HG03025 (cell line): ENCODE measurements around the gene SMC4.
"Not testable (repeated sequence)": the region's sequence is repeated elsewhere in the genome, so short reads cannot be mapped to it uniquely, and the experiment has no call there.

Experiments
- ATAC-seq: cut with Tn5 transposase; IDR thresholded peaks from one replicate; pipeline ENCODE4 v1.9.1; 2021; ENCODE audit warnings: mild to moderate bottlenecking, moderate library complexity; ENCODE audit not compliant: unreplicated experiment, low FRiP score

Gene SMC4

DNA sequence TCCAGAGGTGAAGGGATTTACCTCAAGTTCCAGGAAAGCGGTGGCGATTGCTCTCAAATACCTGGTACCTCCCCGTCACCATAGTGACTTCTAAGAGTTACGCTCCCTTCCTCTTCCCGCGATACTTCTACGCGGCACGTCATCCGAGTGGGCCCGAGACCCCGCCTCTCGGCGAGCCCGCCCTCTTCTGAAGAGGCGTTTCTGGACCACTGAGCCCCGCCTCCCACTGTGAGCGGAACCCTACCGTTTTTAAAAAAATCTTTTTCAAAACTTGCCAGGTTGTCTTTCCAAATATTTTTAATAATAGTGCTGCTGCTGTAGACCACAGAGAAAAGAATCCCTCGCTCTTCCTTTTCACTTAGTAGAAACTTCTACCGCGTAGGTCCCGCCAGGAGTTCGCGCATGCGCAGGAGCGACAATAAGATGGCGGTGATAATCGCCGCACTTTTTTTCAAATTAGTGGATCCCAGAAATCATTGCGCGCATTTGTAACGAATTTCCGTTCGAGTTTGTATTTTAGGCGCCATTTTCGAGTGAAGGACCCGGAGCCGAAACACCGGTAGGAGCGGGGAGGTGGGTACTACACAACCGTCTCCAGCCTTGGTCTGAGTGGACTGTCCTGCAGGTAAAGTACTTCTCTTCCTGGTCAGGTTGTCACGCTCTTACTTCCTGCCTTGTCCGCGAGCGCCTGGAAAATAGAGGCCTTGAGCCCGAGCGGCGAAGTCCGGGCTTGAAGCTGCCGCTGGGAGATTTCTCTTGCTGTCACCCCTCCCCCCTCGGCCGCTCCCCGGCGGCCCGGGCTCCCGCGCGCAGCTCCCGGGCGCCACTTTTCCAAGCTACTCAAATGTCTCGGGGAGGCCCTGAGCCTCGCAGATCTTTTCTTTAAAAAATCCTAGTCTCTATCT, at the start of gene SMC4, which contains the start of gene IFT80:
SMC4 (plus strand) TSS at position 526 of the 905 bp plus-strand sequence. CDS start 1,177 bp downstream, outside the sequence.
IFT80 (minus strand) TSS at position 101 of the 905 bp plus-strand sequence. CDS start 14,625 bp downstream, outside the sequence.
- peak; percentile 92 for ATAC-seq

DNA sequence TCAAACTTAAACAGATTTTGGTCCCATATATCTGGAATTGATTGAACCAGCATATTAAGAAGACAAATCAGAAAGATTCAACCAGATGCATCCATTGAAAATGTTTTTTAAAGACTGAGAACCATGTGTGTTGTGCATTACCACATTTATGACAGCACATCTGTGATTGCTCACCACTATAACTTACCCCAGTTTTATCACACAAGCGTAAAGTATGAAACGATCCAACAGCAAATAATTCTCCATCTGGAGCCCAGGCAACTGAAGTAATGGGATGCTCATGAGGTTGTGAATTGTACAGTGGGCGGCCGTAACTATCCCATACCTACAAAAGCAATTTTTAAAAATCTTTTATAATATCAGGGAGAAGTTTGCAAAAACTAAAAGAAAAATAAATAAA, 43.6 kb upstream of the SMC4 start:
- no peak for ATAC-seq

DNA sequence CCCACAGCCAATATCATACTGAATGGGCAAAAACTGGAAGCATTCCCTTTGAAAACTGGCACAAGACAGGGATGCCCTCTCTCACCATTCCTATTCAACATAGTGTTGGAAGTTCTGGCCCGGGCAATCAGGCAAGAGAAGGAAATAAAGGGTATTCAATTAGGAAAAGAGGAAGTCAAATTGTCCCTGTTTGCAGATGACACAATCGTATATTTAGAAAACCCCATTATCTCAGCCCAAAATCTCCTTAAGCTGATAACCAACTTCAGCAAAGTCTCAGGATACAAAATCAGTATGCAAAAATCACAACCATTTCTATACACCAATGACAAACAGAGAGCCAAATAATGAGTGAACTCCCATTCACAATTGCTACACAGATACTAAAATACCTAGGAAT, 36.6 kb upstream of the SMC4 start:
- ATAC-seq, result not testable (repeated sequence)

DNA sequence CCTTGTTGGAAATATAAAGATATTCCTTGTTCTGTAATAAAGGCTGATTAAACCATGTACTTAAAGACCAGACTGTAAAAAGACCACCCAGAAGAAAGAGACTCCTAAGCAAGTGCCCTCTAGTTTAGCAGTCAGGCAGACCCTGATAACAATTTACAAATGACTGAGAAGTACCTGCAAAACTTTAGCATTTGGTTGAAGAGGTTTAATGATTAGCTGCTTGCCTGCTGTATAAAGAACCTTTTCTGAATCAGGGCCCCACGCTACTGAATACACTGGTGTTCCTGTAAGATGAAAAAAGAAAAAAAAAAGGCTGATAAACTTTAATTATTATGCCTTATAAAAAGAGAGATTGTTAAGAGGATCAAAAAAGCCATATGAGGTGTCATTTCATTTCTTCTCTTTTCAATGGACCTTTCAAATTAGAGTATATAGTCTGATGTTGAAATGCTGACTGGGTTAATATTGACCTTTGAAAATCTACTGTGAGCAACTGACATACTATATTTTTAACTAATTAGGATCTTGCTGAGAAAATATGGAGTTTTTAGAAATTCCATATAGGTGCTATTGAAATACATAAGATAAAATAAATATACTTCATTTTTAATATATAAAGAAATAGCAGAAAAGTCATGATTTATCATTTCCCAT, 33.5 kb upstream of the SMC4 start:
- no peak for ATAC-seq

DNA sequence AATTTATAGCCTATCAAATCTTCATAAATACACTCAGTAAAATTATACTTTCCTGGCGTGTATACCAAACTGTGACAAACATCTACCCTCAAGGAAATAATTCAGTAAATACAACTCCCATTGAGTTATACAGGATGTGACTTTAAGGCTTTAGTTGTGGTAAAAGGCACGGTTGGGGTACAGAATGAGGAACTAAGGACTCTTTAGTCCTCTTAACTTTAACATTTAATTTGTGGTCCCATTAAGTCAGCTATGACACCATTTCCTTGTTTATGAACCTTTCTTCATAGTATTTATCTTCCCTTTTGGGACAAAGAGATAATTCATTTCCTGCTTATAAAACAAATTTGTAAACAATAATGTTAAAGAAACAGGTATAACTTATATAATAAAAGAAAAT, 30.6 kb upstream of the SMC4 start:
- no peak for ATAC-seq

DNA sequence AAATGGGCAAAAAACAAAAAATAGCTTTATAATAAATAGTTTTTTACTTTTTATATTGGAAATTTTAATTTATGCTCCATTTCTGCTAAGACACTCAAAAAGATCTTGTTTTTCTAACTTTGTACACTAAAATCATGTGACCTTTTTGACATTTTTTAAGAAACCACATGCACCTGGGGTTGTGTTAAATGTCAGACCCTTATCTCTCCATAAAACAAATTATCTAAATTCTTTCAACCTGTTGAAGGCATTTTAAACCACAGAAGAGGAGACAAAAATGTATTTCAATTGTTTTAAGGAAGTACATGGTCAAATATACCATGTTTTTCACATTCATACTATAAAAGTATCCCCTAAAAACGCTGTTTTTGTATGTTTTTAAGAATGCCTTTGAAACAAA, 29.7 kb upstream of the SMC4 start:
- no peak for ATAC-seq

DNA sequence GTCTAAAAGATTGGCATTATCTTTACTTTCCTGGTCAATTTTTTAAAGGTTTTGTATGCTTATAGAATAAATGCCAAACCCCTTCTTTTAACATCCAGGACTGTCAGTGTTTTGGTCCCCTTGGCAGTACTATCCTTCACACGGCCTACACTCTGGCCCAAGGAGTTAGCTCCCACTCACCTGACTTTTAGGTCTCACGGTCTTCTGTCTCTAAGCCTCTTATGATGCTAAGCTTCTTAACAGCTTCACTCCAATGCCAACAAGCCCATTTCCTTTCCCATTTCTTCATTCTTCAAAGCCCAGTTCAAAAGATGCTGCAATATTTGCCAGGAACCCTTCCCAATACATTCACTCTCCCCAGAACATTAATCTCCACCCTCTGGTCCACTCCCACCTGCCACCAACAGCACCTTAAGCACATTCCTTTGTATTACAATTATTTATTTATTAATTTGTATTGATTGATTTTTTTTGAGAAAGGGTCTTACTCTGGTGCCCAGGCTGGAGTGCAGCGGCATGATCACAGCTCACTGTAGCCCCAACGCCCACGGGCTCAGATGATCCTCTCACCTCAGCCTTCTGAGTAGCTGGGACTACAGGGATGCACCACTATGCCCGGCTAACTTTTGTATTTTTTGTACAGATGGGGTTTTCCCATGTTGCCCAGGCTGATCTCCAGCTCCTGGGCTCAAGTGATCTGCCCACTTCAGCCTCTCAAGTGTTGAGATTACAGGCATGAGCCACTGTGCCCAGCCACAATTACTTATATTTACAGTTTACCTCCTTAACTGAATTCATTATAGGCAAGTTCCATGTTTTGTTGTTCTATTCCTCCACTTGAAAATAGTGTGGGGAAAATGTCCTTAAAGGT, 28.2 kb upstream of the SMC4 start:
- no peak for ATAC-seq

DNA sequence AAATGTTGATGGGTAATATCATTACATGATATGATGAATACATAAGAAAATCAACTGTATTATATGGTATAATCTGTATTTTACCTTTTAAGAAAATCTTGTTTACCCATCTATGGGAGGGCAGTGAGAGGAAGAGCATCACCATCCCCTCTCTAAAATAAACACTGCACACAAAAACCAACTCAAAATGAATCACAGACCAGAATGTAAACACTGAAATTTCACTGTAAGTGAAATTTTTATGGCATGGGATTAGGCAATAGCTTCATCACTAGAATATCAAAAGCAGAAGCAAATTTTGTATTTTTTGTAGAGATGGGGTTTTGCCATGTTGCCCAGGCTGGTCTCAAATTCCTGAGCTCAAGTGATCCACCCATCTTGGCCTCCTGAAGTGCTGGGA, 26.7 kb upstream of the SMC4 start:
- ATAC-seq, result no peak

DNA sequence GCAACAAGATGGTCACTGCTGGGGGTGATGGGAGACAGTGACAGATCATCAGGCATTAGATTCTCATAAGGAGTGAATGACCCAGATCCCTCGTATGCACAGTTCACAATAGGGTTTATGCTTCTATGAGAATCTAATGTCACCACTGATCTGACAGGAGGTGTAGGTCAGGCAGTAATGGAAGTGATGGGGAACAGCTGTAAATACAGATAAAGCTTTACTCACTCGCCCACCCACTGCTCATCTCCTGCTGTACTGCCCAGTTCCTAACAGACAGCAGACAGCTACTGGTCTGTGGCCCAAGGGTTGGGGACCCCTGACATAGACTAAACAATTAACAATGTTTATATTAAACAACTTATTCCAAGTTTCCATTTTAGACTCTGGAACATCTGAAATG, 25.8 kb upstream of the SMC4 start:
- no peak for ATAC-seq

DNA sequence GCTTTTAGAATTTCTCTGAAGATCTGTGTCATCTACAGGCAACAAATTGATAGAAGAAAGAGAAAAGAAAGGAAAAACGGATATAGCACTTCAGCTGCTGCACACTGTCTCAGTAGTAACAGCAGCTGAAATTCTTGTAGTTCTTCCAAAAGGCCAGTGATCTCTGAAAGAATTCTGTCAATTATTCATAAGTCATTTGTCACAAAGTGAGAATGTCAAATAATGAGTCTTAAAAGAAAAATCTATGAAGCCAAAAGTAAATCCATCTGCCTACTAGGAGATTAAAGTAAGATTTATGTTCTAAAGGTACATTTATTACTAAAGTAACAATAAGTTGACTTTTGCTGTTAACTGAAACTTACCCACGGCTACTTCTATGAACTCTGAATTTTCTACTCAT, 25.0 kb upstream of the SMC4 start:
- ATAC-seq, result no peak

DNA sequence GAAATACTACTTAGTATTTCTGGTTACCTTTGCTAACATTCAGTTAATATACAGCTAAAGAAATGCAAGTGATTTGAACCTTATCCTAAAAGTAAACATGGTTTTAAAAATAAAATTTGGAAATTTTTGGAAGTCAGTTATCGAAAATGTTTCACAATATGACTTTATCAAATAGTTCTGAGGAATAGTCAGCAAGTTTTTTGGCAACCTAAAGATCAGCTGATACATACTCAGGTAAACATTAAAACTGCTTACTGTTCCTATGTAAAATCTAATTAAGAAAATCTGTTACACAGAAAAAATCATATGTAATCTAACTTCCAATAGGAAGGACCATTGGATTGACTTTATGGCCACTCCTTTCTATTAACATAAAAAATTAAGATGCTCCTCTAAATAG, 24.5 kb upstream of the SMC4 start:
- ATAC-seq, result no peak

DNA sequence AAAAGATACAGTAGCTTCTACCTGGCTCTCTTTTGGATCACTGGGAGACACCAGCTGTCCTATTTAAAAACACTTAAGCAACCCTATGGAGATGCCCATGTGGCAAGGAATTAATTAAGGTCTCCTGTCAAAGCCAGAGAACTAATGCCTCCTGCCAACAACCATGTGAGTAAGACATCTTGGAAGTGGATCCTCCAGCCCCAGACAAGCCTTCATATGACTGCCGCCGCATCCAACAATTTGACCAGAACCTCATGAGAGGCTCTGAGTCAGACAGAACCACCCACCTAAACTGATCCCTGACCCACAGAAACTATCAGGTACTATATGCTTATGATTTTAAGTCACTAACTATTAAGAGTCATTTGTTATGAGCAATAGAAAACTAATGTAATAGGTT, 22.8 kb upstream of the SMC4 start:
- ATAC-seq, result no peak

DNA sequence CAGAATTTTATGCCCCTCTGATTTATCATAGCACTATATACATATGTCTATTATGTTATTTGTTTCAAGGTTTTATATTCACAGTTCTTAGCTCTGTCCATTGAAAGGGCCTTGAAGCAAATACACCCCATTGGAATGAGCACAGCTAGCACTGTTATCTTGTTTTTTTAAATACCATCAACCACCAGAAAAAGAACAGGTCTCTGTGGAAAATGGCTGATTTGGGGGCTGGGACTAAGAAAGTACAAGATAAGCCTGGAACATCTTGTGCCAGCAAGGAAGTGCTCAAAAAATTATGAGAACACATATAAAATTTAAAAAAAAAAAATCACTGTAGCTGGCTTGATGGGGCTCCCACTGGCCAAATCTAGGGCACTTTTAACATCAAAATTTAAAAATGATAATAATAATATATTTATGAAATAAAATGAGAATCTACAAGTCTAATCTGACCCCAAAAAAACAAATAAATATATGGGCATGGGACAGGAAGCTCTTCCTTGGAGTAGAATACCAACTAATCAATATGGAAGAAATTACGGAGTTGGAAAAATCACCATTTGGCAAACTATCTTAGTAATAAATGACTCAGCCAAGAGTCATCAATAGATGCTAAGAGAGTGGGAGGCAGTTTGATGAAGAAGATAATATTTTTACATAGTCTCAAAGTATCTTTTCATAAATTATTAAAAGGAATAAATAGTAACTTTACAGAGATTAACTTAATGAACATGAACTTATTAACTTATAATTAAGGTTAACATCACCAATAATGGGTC, 20.9 kb upstream of the SMC4 start:
- ATAC-seq, result no peak

DNA sequence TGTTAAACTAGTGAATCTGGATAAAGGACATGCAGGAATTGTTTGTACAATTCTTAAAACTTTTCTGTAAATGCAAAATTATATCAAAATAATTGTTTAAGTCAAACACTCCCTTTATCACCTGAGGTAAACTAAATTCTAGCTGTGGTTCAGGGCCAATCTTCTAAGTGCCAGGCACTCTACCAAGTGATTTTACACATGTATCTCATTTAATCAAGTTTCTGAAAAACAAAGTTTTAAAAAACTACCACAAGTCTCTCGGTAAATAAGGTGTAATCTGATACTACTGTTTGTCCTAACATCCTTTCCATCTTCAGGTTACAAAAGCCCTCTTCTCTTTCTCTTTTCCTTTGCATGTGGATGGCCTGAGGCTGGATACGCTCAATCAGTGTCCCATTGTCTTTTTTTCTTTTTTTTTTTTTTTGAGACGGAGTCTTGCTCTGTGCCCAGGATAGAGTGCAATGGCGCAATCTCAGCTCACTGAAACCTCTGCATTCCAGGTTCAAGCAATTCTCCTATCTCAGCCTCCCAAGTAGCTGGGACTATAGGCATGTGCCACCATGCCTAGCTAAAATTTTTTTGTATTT, 19.7 kb upstream of the SMC4 start:
- ATAC-seq, result no peak

DNA sequence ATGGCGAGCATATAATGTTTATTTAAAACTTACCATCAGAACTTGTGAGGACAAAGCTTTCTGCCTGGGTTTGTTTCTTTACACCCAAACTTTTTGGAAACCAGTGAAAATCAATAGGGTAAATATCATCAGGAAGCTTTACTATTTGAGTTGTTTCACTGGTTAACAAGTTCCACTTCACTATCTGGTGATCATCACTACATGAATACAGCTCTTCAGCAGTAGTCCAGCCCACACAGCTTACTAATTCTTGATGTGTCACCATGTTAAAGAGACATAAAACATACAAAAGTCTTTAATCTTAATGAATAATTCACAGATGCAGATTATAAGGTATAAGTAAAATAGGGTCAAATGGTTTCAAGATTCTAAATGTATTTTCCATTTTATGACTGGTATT, 18.0 kb upstream of the SMC4 start:
- ATAC-seq, result no peak

DNA sequence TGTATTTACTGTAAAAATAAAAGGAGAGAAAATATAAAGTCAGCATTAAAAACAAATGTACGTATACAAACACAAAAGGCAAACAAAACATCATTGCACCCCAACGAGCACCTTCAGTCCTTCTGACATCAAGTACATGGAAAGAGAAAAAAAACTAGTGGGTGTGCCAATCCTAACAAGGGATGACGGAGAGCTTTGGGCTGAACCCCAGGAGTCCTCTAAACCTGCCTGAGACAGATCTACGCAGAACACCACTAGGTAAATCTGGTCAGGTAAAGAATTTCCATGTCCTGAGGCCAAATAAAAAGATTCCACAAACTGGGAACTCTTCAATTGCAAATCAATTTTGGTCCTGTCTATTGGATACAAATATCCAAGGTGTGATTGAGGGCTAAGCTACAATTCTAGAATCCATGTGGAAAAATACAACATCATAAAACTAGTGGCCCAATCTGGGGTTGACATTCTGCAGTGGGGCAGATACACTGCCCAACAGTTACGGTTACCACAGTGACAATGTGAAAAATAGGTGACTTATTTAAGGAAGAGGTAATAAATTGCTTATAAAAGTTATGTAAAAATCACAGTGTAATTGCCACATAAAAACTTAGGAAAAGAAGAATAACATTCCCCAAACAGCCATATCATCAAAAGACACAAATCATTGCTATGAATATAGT, 14.7 kb upstream of the SMC4 start:
- ATAC-seq, result no peak

DNA sequence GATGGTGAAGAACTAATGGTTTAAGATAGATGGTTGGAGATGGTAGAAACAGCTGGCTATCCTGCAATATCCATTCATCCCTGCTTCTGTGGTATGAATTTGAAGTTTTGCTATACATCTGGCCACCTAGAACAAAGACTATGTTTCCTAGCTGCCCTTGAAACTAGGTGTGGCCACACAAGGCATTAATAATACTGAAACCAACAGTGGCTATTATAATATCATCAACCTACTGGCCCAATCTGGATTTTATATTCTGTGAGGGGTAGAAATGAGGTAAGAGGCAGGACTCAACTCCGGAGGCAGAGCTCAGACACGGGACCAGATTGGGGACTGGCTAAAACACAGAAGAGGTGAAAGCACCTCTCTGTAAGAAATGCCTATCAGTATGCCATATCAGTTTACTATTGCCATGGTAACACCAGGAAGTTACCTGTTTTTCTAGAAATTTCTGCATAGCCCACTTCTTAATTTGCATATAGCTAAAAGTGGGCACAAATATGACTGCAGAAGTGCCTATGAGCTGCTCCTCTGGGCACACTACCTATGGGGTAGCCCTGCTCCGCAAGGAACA, 8.8 kb upstream of the SMC4 start:
- no peak for ATAC-seq

DNA sequence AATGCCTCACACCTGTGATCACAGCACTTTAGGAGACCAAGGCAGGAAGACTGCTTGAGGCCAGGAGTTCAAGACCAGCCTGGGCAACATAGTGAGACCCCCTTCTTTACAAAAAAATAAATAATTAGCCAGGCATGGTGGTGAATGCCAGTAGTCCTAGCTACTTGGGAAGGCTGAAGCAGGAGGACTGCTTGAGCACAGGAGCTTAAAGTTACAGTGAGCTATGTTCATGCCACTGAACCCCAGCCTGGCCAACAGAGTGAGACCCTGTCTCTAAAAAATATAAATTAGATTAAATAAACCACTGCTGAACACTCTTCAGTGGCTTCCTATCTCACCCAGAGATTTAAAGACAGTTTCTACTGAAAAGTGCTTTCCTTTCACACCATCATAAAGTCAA, 6.7 kb upstream of the SMC4 start:
- no peak for ATAC-seq
